ENCODE data around the gene B3GLCT. TPM values are rescaled to one million over a fixed set of nuclear protein-coding genes. Genes with fewer than 3 reads are reported as not detected.

B3GLCT gene
- total RNA-seq, 1 donor from 2014 or later = 3.0 TPM

- ATAC-seq (ENCODE audit: low read depth) = no peak
- TF ChIP-seq CTCF (IDR thresholded peaks at IDR 0.05) = no peak
- ChIA-PET CTCF (no interaction called here), POLR2A (no interaction called here)
- peaks cover 33% of the 10 kb centered on the region for H3K36me3 Mint-ChIP-seq (ENCODE audit: low read depth)
- no peak overlapping the region for H3K27ac Mint-ChIP-seq
- no peaks in the 10 kb centered on the region for H3K27me3 Mint-ChIP-seq
- no peaks in the 10 kb centered on the region for H3K9me3 Mint-ChIP-seq
- H3K4me1 Mint-ChIP-seq = no peaks in the 10 kb centered on the region
- intact Hi-C loops (cut with micrococcal nuclease) = no loop called here
- no peak overlapping the region for H3K4me3 Mint-ChIP-seq
- no peak for DNase-seq
Measured at GRCh38 chr13:31263346-31263745, 63.6 kb downstream of the B3GLCT start.

DNA sequence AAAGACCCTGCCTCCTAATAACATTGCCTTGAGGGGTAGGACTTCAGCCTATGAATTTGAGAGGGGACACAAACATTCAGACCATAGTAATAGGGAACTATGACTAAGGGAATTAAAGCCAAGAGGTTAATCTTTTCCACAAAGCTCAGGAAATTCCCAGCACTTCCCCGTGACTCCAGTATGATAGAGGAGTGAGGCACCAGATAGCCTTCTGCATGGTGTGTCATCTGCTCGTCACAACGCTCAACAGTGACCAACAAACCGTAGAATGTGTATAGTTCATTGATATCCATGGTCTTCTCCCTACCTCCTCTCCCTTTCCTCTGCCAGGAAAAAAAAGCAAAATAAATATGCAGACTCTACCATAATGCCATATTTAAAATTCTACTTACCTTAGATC is 64.4 kb downstream of the B3GLCT start:
- Mint-ChIP-seq H3K27me3 (no peaks in the 10 kb centered on the region), H3K36me3 (ENCODE audit: low read depth) (peaks cover 34% of the 10 kb centered on the region), H3K27ac (no peak overlapping the region), H3K9me3 (no peaks in the 10 kb centered on the region), H3K4me3 (no peak overlapping the region), H3K4me1 (no peaks in the 10 kb centered on the region)
- POLR2A ChIA-PET = no interaction called here
- TF ChIP-seq CTCF (IDR thresholded peaks at IDR 0.05) = no peak
- intact Hi-C loops (cut with micrococcal nuclease) = no loop called here
- CTCF ChIA-PET = no interaction called here
- DNase-seq = no peak
- no peak for ATAC-seq (ENCODE audit: low read depth)

DNA sequence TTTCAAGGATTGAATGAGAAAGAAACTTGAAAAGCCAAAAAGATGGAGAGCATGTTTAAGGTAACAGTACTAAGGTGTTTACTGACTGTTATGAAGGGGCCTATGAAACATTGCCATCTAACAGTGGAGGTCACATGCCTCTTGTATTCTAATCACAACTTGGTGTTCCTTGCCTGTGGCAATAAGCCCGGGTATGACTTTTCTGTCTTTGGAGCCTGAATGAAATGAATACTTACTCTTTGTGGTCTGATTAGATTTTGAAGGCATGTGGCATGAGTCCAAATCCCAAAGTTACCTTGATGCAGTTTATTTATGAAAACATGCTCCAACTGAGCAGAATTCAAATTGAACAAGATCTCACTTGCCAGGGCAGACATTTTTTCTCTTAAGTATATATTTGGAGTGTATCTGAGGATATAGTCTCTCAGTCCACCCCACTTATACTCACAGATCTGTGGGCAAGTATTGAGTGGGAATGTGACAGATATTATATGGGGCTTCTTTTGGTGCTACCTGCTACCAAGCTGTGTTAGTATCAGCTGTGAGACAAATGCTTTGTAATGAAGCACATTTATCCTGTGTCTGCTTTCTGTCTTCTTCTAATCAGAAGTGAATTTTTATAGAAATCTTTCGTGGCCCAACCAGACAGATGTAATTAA is 67.5 kb downstream of the B3GLCT start:
- peaks cover 9% of the 10 kb centered on the region for H3K9me3 Mint-ChIP-seq
- no peak overlapping the region for H3K27ac Mint-ChIP-seq
- ATAC-seq (ENCODE audit: low read depth) = no peak
- H3K27me3 Mint-ChIP-seq = no peaks in the 10 kb centered on the region
- DNase-seq = no peak
- no peaks in the 10 kb centered on the region for H3K4me1 Mint-ChIP-seq
- TF ChIP-seq CTCF (IDR thresholded peaks at IDR 0.05) = no peak
- CTCF ChIA-PET = no interaction called here
- POLR2A ChIA-PET = no interaction called here
- intact Hi-C loops (cut with micrococcal nuclease) = no loop called here
- H3K36me3 Mint-ChIP-seq (ENCODE audit: low read depth) = peaks cover 43% of the 10 kb centered on the region
- no peak overlapping the region for H3K4me3 Mint-ChIP-seq

GRCh38 chr13:31274390-31274789 is 74.6 kb downstream of the B3GLCT start:
- ATAC-seq (ENCODE audit: low read depth) = no peak
- Mint-ChIP-seq H3K9me3 (peaks cover 9% of the 10 kb centered on the region), H3K4me1 (no peaks in the 10 kb centered on the region), H3K4me3 (no peak overlapping the region), H3K27ac (no peak overlapping the region), H3K36me3 (ENCODE audit: low read depth) (peaks cover 65% of the 10 kb centered on the region), H3K27me3 (no peaks in the 10 kb centered on the region)
- ChIA-PET POLR2A (no interaction called here), CTCF (no interaction called here)
- intact Hi-C loops (cut with micrococcal nuclease) = no loop called here
- DNase-seq = no peak
- TF ChIP-seq CTCF (IDR thresholded peaks at IDR 0.05) = no peak

- TF ChIP-seq CTCF (IDR thresholded peaks at IDR 0.05) = no peak
- Mint-ChIP-seq H3K9me3 (peaks cover 3% of the 10 kb centered on the region), H3K4me3 (no peak overlapping the region), H3K4me1 (no peaks in the 10 kb centered on the region), H3K27ac (no peak overlapping the region), H3K36me3 (ENCODE audit: low read depth) (peaks cover 53% of the 10 kb centered on the region), H3K27me3 (no peaks in the 10 kb centered on the region)
- ChIA-PET POLR2A (no interaction called here), CTCF (no interaction called here)
- intact Hi-C loops (cut with micrococcal nuclease) = no loop called here
- DNase-seq (no peak), ATAC-seq (ENCODE audit: low read depth) (no peak)
Measured at GRCh38 chr13:31276421-31276820, 76.6 kb downstream of the B3GLCT start.

Measured in activated B cell treated with CpG ODN at 0.5 μM for 24 hours (primary cell).